Loucy (cell line): Measurements from ENCODE around the gene GNB1L.

Experiments
- CTCF ChIP-seq: fragments of 200-600 bp; sonication (generic); conservative IDR thresholded peaks from 2 replicates; pipeline ENCODE4 v1.5.1; 2014; ENCODE audit warnings: mild to moderate bottlenecking, antibody characterized with exemption, low read length
- EZH2phosphoT487 ChIP-seq: fragments of 200-600 bp; IDR thresholded peaks from 2 replicates; pipeline ENCODE4 v1.6.1; 2018; ENCODE audit warnings: antibody characterized with exemption, mild to moderate bottlenecking, moderate library complexity, borderline replicate concordance

DNA sequence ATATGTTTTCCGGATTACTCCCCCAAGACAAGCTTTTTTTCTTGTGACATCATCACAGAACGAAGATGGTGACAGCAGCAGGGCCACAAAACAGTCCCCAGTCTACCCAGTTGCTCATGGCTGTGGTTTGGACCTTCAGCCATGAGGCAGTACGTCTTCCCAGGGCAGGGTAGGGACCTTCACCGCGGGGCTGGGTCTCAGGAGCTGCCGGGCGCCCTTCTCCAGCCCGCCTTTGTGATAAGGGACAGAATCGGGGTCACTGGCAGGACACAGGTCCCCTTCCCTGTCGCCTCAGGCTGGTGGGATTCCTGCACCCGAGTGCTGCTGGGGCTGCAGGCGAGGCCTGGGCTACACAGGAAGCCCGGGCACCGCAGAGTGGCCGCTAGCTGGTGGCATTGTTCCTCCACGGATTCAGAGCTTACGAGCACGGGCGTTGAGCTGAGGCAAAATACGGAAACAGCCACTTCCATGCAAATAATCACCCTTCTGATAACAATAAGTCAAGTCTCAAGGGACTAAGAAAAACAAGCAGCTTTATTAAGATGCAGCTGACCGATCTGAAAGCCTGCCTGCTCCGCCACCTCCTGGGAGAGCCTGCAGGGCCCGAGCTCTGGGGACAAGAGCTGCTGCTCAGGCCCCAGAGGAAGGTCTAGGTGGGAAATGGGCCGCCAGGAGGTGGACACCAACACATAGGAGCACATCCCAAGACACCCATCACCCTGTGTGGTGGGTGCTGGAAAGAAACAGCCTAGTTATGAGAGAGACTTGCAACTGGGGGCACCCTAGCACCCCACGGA, 81.8 kb downstream of the GNB1L start:
- TF ChIP-seq CTCF (no peak), EZH2phosphoT487 (no peak)
